NOMO-1 treated with DMSO at 0.1 percent for 48 hours (cell line): ENCODE data around the gene CALML5.

ENCODE experiments used
- DNase-seq: peaks from one replicate; lab custom pipeline; 2025; ENCODE audit not compliant: unreplicated experiment; lab: John Stamatoyannopoulos, UW

CALML5 gene

DNA sequence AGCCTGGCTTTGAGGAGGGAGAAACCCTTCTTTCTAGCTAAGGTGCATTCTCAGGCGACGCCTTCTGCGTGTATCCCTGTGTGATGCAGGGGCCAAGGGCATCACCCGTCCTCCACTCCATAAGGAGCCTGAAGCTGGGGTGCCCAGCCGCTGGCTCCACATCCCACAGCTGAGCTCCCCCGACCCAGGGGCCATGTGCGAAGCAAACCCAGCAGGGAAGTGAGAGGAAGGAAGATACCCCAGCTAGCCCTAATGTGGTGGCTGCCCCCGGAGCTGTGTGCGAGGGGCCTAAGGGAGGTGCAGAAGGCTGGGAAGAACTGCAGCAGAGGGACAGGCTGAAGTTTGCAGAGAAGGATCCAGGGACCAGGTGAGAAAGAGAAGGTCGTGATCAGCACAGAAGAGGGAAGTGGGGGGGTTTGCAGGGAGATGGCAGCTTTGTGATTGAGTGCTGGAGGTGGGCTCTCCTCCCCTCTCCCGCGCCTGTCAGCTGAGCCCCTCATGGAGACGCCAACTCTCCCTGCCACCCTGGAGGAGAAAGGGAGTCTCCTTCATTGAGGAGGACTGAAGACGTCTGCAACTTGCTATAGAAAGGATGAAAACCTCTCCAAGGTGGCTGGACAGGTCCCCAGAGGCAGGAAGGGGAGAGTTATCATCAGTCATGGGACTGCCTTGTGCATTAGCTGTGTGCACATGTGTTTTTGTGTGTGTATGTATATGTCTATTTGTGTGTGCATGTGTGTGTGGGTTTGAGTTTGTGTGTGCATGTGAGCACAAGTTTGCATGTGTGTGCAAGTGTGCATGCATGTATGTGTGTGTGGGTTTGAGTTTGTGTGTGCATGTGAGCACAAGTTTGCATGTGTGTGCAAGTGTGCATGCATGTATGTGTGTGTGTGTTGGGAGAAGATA lies 3.5 kb upstream of the CALML5 start:
- no peak for DNase-seq

DNA sequence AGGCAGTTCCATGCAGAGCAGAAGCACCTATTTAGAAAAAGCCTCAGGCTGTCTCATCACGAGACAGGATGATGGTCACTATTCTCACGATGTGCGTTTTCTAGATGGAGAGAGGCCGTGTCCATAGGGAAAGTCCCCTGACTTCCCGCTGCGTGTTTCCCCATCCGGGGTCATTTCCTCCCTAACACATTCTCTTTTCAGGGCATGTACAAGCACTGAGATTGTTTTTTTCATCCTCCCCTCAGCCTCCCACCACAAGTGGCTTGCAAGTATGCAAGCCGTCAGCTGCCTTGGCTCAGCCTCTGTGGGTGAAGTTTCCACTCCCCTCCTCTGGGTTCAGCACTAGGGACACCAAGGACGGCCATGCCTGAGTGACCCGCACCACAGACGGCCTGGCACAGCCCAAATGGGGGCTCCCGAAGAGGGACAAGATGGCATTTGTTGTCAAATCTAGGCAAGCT lies 2.7 kb upstream of the CALML5 start:
- no peak for DNase-seq

DNA sequence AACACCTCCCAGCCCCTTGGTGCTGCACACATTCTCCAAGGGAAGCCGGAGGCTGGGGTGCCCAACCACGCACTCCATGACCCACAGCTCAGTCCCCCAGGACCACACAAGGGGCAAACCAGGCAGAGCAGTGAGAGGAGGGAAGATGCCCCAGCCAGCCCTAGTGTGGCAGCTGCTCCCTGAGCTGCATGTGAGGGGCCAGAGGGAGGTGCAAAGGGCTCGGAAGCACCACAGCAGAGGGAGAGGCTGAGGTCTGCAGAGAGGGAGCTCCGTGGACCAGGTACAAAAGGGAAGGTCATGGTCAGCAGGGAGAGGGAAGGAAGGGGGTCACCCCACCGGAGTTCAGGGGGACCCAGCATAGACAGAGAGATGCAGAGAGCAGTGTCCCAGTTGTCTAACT lies 1.5 kb upstream of the CALML5 start:
- DNase-seq = no peak

DNA sequence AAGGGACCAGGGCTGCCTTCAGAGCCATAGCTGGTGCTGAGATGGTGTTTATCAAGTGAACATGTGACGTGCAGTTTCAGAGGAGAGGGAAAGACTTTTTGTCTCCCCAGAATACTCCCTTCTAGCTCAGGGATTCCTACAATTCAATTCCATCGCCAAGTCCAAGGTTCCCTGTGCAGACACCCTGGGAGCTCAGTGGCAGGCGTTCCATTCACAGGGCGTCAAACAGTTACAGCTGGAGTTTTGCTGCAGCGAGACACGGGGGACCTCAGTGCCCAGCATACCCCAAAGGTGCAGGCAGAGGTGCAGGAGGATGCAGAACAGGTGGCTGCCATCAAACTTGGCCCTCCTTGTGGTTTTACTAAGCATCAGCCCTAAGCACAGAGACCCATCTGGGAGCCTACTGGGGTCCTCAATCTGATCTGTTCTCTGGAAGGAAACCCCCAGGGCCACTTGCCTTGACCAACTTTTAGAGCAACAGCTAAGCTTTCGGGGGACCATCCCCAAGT lies 846 bp upstream of the CALML5 start:
- no peak for DNase-seq

DNA sequence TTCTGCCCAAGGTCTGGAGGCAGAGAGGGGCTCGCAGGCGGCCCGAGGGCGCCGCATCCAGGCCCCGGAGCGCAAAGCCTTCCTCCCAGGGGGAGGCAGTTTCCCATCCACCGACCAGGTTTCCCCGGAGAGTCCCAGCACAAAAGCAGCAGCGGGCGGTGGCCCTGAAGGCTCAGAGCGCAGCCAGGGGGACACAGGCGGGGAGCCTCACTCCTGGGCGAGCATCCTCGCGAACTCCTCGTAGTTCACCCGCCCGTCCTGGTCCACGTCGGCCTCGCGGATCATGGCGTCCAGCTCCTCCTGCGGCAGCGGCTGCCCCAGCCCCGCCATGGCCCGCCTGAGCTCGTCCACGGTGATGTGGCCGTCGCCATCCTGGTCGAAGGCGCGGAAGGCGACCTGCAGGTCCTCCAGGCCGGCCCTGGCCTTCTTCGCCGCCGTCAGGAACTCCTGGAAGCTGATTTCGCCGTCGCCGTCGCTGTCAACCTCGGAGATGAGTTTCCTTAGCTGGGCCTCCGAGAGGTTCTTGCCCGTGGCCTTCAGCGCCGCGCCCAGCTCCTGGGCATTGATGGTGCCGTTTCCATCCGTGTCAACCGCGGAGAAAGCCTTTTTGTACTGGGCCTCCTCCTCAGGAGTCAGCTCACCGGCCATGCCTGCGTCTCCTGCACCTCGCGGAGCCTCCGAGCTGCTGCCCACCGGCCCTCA lies 428 bp downstream of the CALML5 start:
- DNase-seq = no peak

DNA sequence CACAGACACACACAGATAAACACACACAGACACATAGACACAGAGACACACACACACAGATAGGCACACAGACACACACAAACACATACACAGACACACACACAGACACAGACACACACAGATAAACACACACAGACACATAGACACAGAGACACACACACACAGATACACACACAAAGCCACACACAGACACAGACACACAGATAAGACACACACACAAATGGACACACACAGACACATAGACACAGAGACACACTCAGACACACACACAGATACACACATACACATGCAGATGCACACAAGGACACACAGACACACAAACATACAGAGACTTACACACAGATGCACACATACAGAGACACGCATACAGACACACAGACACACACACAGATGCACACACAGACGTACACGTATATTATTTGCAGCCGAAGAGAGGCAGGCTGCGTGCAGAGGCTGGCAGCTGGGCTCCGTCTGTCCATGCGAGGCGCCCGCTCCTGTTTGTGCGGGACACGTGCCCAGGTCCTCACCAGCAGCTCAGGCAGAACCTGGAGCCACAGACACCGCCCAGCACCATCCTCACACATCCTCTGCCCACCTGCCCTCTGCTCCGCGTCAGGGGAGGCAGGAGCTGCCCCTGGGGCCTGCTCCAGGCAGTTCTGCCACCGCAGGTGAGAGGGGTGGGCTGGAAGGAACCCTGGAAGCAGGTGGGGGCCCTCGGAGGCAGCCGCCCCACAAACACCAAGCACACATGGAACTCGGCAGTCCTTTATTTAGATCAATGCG lies 1.2 kb downstream of the CALML5 start:
- DNase-seq = no peak

DNA sequence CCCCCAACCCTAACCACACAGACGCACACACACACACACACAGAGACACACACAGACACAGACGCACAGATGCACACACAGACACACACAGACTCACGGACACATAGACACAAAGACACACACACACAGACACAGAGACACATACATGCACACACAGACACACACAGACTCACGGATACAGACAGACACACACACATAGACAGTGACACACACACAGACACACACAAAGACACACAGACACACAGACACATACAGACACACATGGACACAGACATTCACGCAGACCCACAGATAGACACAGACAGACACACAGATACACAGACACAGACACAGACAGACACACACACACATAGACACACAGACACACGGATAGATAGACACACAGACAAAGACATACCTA lies 2.1 kb downstream of the CALML5 start:
- DNase-seq = no peak

DNA sequence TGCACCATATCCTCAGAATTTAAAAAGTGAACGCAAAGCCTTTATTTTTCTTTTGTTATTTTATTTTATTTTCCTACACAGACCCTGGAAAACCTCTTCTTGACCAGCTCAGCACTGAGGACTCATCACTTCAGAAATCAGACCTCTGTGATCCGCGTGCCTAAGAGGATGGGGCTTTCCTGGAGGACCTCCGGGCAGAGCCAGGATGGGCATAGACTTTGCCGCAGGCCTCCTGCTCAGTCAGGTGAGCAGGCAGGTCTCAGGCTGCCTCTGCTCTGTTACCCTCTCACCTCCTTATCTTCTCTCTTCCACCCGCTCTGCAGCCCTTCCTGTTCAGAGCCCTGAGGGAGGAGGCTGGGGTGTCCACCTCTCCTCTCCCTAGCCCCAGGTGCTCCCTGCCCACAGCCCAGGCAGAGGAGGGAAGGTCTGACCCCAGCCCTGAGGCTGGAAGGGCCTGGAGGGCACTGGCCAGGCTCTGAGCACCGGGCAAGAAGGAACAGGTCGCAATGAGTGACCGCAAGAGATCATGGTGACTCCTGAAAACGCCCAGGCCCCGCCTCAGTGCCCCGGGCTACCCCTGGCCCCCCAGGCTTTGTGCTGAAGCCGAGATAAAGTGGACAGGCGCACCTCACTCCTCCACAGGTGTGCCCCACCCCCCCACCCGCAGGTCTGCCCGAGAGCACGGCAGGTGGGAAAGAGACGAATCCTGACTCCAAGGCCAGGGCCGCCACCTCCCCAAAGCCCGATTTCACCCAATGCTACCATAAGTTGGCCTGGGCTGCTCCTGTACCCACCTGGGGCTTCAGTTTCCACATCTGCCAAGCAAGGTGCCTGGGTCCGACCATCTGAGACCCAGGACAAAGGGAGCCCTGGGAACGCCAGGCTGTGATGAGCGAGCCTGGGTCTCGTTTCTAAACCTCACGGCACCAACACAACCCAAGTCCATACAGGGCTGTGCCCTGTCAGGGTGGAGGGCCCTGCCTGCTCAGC lies 2.8 kb downstream of the CALML5 start:
- no peak for DNase-seq

DNA sequence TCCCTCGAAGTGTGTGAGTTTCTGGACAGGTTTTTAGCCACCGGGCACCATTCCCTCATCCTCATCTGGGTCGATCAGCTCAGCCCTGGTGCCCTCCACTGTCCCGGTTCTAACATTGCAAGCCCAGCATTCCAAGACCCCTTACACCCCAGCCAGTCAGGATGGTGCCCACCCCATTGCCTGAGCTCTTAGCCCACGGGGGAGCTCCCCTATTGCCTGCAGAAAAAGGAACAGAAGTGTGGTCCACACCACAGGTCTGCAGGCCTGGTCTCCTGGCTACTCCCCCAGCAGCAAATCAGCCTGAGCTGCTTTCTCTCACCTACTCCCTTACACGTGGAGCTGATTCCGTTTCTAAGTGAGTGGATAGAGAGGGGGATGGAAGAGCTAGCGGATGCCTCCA lies 4.8 kb downstream of the CALML5 start:
- no peak for DNase-seq

DNA sequence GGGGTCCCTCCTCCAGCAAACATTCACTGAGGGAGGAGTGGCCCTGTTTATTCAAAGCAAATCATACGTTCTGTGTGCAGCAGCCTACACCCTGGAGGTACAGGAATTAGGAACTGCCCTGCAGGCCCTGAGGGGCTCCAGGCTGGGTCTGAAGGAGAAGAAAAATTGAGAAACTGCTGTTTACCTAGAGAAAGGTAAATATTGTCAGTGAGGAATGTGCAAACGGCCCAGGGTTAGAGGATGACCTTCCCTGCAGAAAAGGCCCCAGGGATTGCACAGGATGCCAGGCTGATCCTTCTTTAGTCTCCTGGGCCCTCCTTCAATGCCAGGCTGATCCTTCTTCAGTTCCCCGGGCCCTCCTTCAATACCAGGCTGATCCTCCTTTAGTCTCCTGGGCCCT lies 5.7 kb downstream of the CALML5 start:
- DNase-seq = no peak

DNA sequence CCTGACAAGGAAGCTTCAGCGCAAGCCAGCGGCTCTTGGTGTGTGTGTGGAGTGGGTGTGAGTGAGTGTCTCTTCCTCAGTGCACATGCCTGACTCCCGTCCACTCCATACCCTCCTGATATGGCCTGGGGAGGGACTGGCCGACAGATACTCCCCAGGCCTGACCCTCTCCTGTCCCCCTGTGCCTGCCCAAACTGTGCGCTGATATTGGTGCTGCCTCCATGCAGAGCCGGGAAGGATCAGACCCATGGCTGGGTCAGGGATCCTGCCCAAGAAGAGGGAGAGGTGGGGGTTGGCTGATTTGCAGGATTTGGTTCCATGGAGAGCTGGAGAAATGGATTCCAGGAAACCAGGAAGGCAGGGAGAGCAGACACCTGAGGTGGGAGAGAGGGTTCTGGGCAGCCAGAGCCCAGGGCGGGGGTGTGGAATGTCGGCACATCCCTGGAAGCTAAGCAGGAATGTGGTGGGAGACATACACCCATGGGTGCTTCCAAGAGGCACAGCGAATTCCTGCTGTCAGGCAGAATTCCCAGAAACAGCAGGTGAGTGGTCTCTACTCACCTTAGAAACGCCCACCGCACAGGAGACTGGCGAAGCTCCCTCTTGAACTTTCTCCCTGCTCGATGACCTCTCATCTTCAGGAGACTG lies 6.3 kb downstream of the CALML5 start:
- DNase-seq = no peak

DNA sequence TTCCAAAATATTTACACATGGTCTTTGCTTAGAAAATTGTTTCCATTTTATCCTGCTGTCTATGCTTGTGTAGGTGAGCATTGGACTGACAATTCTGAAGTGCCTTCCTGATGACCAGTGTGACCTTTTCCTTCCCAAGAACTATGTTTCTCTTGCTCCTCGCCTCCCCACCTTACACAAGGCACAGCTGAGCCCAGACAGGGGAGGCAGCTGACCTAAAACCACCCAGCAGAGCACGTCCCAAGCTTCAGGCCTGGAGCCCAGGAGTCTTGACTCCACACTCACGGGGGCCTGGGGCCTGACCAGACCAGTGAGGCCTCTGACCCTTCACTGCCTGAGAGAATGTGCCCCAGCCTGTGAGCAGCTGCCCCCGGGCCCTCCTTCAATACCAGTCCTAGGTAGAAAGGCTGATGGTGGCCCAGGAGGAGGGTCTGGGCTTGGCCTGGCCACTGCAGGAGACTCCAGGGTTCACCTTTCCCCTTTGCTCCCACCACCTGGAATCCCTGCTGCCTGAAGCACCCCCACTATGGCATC lies 7.0 kb downstream of the CALML5 start:
- DNase-seq = no peak

DNA sequence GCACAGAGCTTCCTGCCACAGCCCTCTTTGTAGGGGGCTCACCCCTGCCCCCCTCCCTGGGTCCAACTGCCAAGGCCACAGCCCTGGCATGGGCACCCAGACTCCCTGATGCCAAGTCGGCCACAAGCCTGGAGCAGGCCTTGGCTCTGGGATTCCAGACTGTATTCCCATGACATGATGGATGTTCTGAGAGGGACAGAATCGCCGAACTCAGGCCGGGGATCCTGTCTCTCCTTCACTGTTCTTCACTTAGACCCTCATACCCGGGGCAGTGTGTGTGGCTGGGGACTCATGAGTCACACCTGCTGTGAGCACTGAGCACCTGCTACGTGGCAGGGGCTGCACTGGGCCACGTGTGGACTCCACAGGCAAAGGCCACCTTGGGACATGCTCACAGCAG lies 7.9 kb downstream of the CALML5 start:
- DNase-seq = no peak

DNA sequence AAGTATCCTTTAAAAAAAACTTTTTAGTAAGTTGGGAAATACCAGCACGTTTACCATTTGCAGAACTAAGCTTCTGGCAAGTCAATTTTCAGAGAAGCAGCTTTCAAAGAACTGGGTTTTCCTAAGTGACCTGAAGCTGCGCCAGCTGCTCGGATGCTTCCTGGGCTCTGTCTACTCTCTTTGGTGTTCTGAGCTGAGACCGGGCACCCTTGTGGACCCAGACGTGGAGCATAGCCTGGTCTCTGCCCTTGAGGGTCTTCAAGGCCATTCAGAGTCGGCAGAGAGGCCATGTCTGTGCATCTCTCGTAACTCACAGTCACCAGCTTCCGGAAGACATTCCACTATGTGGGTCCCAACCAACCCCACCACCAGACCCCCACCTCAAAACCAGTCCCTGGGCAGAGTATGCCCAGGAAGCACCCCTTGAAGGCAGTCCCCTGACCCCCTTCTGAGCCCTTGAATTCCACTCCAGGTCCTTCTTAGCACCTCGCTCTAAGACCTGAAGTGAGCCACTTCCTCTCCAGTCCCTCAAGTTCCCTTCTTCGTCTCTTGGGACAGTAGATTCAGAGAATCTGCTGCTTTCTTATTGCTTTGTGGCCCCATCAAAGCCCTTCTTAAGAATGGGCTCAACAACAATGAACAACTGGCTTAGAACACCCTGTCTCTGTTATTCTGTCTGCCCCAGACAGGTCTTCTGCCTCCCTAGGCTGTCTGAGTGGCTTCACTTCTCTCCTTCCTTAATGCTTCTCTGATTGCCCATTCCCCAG lies 8.5 kb downstream of the CALML5 start:
- no peak for DNase-seq

DNA sequence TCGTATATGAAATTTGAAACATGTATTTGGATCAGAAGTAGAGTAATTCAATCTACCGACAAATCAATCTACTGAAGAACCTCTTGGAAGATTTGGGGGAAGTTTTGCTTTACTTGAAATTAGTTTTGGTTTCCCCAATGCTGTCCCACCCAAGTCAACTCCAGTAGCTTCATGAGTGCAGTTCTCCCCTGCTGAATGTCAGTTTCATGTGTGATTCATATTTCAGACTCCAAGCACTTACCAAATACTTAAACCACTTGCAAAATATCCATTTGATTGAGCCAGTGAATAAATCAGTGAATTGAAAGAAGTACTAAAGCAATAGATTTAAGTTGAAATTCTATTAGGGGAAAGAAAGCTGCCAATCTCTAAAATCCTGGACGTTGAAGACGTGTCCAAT lies 9.3 kb downstream of the CALML5 start:
- no peak for DNase-seq

DNA sequence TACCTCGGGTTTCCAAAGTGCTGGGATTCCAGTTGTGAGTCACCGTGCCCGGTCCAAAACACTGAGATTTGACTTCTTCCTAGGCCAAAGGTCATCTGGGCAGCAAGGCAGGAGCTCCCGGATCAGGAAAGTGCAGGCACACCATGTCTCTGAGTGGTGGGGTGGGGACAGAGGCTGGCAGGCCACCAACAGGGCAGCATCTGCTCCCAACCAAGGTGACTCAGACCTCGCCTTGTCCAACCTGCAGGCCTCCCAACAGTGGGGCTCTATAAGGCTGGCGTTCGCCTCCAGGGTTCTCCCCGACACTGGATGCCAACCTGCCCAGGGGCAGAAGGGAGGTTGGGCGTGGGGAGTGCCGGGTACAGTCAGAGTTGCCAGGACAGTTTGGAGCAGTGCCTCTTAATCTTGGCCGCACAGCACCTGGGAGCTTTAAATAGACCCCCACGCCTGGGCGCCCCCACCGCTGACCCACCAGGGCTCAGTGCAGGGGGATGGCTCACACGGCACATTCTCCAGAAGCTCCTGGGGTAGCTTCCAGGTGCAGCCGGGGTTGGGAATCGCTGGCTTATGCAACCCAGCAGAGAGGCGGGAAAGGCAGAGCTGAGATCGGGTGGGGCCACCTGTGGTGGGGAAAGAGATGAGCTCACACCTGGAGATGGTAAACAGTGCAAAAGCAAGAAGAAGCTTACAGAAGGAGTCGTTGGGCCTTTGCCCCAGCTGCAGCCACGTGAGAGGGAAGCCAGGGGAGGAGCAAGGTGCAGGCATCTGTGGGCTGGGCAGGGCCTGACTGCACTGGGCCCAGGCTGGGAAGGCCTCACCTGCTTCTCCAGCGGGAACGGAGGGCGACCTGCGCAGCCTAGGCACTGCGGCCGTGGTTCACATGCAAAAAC lies 10.9 kb downstream of the CALML5 start:
- DNase-seq = no peak

DNA sequence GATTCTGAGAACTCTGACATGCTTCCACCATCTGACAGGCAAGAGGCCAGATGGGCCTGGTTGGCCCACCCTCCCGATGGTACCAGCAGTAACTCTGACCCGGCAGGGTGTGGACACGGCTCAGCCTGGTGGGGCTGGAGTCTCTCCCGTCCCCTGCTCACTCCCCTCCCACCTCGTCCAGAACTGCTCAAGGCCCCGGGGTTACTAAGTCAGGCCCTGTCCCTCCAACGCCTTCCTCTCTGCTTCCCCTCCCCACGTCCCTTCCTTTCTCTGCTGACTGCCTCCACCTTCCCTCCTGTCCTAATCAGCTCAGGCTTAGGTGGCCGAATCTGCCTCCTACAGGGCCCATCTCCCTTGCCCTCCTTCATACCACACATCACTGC lies 12.5 kb downstream of the CALML5 start:
- no peak for DNase-seq
